GM12878 (cell line): Measurements from ENCODE around the gene SLC15A3. TPM values are rescaled to one million over a fixed set of nuclear protein-coding genes. Genes with fewer than 3 reads are reported as not detected.

Source experiments
- CEBPB ChIP-seq, 2 experiments: fragments of 150-350 bp in 1 of 2; IDR thresholded peaks; 2 replicates each; pipeline ENCODE4 v1.6.1; 2012 to 2014; ENCODE audit warnings: low read depth in 2 of 2, low read length in 2 of 2, borderline replicate concordance in 1 of 2, inconsistent platforms in 1 of 2
- EGR1 ChIP-seq, 2 experiments: IDR thresholded peaks; 1 replicate in 1 of 2; 2 replicates in 1 of 2; pipeline ENCODE4 v1.6.1; 2011 to 2012; ENCODE audit warnings: low read depth in 2 of 2, low read length in 2 of 2, borderline replicate concordance in 1 of 2, mild to moderate bottlenecking in 1 of 2, moderate library complexity in 1 of 2
- FOS ChIP-seq: IDR thresholded peaks from 3 replicates; pipeline ENCODE4 v1.6.1; 2011; ENCODE audit warnings: borderline replicate concordance; ENCODE audit not compliant: insufficient read length; ENCODE audit errors: extremely low read depth
- FOXM1 ChIP-seq: IDR thresholded peaks from 2 replicates; pipeline ENCODE4 v1.6.1; 2012; ENCODE audit warnings: low read depth, mild to moderate bottlenecking, inconsistent platforms, low read length, moderate library complexity
- GATAD2B ChIP-seq: fragments of 450-650 bp; conservative IDR thresholded peaks from 2 replicates; pipeline ENCODE4 v1.6.1; 2017; ENCODE audit warnings: low read depth, mild to moderate bottlenecking, moderate library complexity
- HCFC1 ChIP-seq: fragments of 150-350 bp; IDR thresholded peaks from 2 replicates; pipeline ENCODE4 v1.6.1; 2014; ENCODE audit warnings: low read length
- IRF5 ChIP-seq: fragments of 450-650 bp; IDR thresholded peaks from 2 replicates; pipeline ENCODE4 v1.6.1; 2017; ENCODE audit warnings: borderline replicate concordance
- JUNB ChIP-seq: IDR thresholded peaks from 2 replicates; pipeline ENCODE4 v1.6.1; 2016; ENCODE audit warnings: antibody characterized with exemption, mild to moderate bottlenecking
- KDM1A ChIP-seq: fragments of 200-600 bp; sonication (generic); IDR thresholded peaks from 2 replicates; pipeline ENCODE4 v1.6.1; 2016; ENCODE audit warnings: borderline replicate concordance
- KLF5 ChIP-seq: fragments of 450-650 bp; IDR thresholded peaks from 2 replicates; pipeline ENCODE4 v1.6.1; 2014; ENCODE audit warnings: mild to moderate bottlenecking; ENCODE audit not compliant: partially characterized antibody
- MEF2A ChIP-seq: IDR thresholded peaks from 2 replicates; pipeline ENCODE4 v1.6.1; 2011; ENCODE audit warnings: low read depth, mild to moderate bottlenecking, low read length, moderate library complexity; ENCODE audit not compliant: insufficient read depth
- MTA2 ChIP-seq: fragments of 450-650 bp; IDR thresholded peaks from 2 replicates; pipeline ENCODE4 v1.6.1; 2016; ENCODE audit warnings: low read depth, mild to moderate bottlenecking, moderate library complexity
- MTA3 ChIP-seq: IDR thresholded peaks from 2 replicates; pipeline ENCODE4 v1.6.1; 2012; ENCODE audit warnings: low read length, inconsistent platforms, borderline replicate concordance
- PAX5 ChIP-seq: IDR thresholded peaks from 2 replicates; pipeline ENCODE4 v1.6.1; 2011; ENCODE audit warnings: low read depth, low read length, borderline replicate concordance
- POLR2AphosphoS2 ChIP-seq: IDR thresholded peaks from 2 replicates; pipeline ENCODE4 v1.6.1; 2011; ENCODE audit warnings: low read depth, mild to moderate bottlenecking, low read length, improper control_type of control experiment, moderate library complexity
- STAT1 ChIP-seq: fragments of 450-650 bp; conservative IDR thresholded peaks from 2 replicates; pipeline ENCODE4 v1.6.1; 2014; ENCODE audit warnings: antibody characterized with exemption, mild to moderate bottlenecking
- ZNF207 ChIP-seq: fragments of 450-650 bp; IDR thresholded peaks from 2 replicates; pipeline ENCODE4 v1.6.1; 2014; ENCODE audit warnings: antibody characterized with exemption, mild to moderate bottlenecking, borderline replicate concordance
- polyA plus RNA-seq, 11 experiments: library from polyadenylated mRNA; depleted of rRNA in 4 of 11; unstranded in 6 of 11; stranded (reverse) in 5 of 11; fragments of >200 nt; fragmentation: Nextera tagmentation in 4 of 11; fragmentation: Illumina TruSeq in 1 of 11; extraction: Ambion mirVana in 4 of 11; extraction: Trizol in 1 of 11; gene quantifications; 1 replicate in 1 of 11; 2 replicates in 10 of 11; pipeline versions ENCODE4 v1.2.1 to v1.2.3, GENCODE V29; 2011 to 2016; ENCODE audit warnings: inconsistent platforms in 2 of 11, missing spikeins in 2 of 11, low read depth in 1 of 11
- total RNA-seq, 4 experiments: library from RNA; depleted of rRNA in 3 of 4; stranded (reverse); fragments of >200 nt in 3 of 4; fragmentation: Illumina TruSeq in 1 of 4; extraction: Trizol in 1 of 4; gene quantifications; 2 replicates each; pipeline versions ENCODE4 v1.2.1 to v1.2.3, GENCODE V29; 2013 to 2021
- TF ChIP-seq, protein P1 (sequence below): fragments of 450-650 bp; IDR thresholded peaks from 2 replicates; pipeline ENCODE4 v1.6.1; 2017; ENCODE audit warnings: mild to moderate bottlenecking, low read depth, inconsistent platforms; ENCODE audit not compliant: poor library complexity, severe bottlenecking
- TF ChIP-seq, protein P2 (sequence below): fragments of 150-350 bp; IDR thresholded peaks from 2 replicates; pipeline ENCODE4 v1.6.1; 2014; ENCODE audit warnings: mild to moderate bottlenecking, low read depth, low read length
- TF ChIP-seq, protein P3 (sequence below), 3 experiments: IDR thresholded peaks in 2 of 3; conservative IDR thresholded peaks in 1 of 3; 2 replicates each; pipeline ENCODE4 v1.5.1; 2011; ENCODE audit warnings: low read depth in 3 of 3, low read length in 3 of 3, mild to moderate bottlenecking in 3 of 3, control low read depth in 2 of 3, moderate library complexity in 2 of 3, inconsistent platforms in 1 of 3, mixed read lengths in 1 of 3; ENCODE audit not compliant: control insufficient read depth in 2 of 3, insufficient read depth in 1 of 3; ENCODE audit errors: extremely low read depth in 1 of 3

Gene SLC15A3
- total and polyA plus RNA-seq, 10 of the 15 experiments (the other 5 are each of a cell fraction or from before 2014, with no cell fraction given): 17.7 to 102 (median 55.8) TPM

GRCh38 chr11:60910281-60910687 lies 41.7 kb downstream of the SLC15A3 start (continued):
- TF ChIP-seq FOS: no peak
- peak; percentile 91 for TF ChIP-seq MEF2A
- peak; percentile 91 for TF ChIP-seq MTA2
- no peak for TF ChIP-seq FOXM1
- peak; percentile 40 for TF ChIP-seq JUNB
- TF ChIP-seq PAX5: peak; percentile 98
- TF ChIP-seq, protein P1, sequence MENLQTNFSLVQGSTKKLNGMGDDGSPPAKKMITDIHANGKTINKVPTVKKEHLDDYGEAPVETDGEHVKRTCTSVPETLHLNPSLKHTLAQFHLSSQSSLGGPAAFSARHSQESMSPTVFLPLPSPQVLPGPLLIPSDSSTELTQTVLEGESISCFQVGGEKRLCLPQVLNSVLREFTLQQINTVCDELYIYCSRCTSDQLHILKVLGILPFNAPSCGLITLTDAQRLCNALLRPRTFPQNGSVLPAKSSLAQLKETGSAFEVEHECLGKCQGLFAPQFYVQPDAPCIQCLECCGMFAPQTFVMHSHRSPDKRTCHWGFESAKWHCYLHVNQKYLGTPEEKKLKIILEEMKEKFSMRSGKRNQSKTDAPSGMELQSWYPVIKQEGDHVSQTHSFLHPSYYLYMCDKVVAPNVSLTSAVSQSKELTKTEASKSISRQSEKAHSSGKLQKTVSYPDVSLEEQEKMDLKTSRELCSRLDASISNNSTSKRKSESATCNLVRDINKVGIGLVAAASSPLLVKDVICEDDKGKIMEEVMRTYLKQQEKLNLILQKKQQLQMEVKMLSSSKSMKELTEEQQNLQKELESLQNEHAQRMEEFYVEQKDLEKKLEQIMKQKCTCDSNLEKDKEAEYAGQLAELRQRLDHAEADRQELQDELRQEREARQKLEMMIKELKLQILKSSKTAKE: peak; percentile 100
- TF ChIP-seq MTA3: no peak
- TF ChIP-seq, protein P2, sequence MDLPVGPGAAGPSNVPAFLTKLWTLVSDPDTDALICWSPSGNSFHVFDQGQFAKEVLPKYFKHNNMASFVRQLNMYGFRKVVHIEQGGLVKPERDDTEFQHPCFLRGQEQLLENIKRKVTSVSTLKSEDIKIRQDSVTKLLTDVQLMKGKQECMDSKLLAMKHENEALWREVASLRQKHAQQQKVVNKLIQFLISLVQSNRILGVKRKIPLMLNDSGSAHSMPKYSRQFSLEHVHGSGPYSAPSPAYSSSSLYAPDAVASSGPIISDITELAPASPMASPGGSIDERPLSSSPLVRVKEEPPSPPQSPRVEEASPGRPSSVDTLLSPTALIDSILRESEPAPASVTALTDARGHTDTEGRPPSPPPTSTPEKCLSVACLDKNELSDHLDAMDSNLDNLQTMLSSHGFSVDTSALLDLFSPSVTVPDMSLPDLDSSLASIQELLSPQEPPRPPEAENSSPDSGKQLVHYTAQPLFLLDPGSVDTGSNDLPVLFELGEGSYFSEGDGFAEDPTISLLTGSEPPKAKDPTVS: no peak
- TF ChIP-seq EGR1 (IDR thresholded peaks at IDR 0.05; ENCODE audit: borderline replicate concordance in 1 of 2, low read depth in 2 of 2, low read length in 2 of 2): peak in 1 of 2 experiments; percentile 41; a peak in 1 of 3 replicates
- TF ChIP-seq GATAD2B: no peak; the same call in 1 of the 2 replicates
- no peak for TF ChIP-seq IRF5
- TF ChIP-seq ZNF207: 0 out of 2 replicates have a peak, but pooled peaks have one; percentile 13
- no peak for TF ChIP-seq HCFC1
- TF ChIP-seq STAT1: no peak
- peak in 1 of 2 experiments; percentile 70; a peak in 1 of 4 replicates for TF ChIP-seq CEBPB (IDR thresholded peaks at IDR 0.05; ENCODE audit: borderline replicate concordance in 1 of 2, low read depth in 2 of 2, low read length in 2 of 2)
- no peak for TF ChIP-seq KLF5
- TF ChIP-seq, protein P3, sequence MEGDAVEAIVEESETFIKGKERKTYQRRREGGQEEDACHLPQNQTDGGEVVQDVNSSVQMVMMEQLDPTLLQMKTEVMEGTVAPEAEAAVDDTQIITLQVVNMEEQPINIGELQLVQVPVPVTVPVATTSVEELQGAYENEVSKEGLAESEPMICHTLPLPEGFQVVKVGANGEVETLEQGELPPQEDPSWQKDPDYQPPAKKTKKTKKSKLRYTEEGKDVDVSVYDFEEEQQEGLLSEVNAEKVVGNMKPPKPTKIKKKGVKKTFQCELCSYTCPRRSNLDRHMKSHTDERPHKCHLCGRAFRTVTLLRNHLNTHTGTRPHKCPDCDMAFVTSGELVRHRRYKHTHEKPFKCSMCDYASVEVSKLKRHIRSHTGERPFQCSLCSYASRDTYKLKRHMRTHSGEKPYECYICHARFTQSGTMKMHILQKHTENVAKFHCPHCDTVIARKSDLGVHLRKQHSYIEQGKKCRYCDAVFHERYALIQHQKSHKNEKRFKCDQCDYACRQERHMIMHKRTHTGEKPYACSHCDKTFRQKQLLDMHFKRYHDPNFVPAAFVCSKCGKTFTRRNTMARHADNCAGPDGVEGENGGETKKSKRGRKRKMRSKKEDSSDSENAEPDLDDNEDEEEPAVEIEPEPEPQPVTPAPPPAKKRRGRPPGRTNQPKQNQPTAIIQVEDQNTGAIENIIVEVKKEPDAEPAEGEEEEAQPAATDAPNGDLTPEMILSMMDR (IDR thresholded peaks at IDR 0.05 in 2 of 3, conservative IDR thresholded peaks at IDR 0.05 in 1 of 3; ENCODE audit: control insufficient read depth in 2 of 3, extremely low read depth in 1 of 3, insufficient read depth in 1 of 3, low read depth in 3 of 3, low read length in 3 of 3): no peak
- no peak for TF ChIP-seq KDM1A
- no peak for TF ChIP-seq POLR2AphosphoS2
